ENCODE data around the gene CSF1R. TPM values are rescaled to one million over a fixed set of nuclear protein-coding genes. Genes with fewer than 3 reads are reported as not detected.
"Not testable (repeated sequence)": the region's sequence is repeated elsewhere in the genome, so short reads cannot be mapped to it uniquely, and the experiment has no call there.

CSF1R gene
- total RNA-seq, 1 donor from 2014 or later, result 21.2 TPM

DNA sequence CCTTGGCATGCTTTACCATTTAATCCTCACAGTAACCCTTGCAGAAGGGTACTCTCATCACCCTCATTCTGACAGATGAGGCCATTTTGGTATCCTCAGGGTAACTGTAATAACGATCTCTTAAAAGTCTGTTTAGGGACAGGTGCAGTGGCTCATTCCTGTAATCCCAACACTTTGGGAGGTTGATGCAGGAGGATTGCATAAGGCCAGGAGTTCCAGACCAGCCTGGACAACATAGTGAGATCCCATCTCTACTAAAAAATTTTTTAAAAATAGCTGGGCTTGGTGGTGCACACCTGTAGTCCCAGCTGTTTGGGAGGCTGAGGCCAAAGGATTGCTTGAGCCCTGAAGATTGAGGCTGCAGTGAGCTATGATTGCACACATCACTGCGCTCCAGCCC lies 31.8 kb downstream of the CSF1R start:
- no peak for DNase-seq

- no peak for DNase-seq
Measured at GRCh38 chr5:150053713-150054392, 32.5 kb downstream of the CSF1R start.

DNA sequence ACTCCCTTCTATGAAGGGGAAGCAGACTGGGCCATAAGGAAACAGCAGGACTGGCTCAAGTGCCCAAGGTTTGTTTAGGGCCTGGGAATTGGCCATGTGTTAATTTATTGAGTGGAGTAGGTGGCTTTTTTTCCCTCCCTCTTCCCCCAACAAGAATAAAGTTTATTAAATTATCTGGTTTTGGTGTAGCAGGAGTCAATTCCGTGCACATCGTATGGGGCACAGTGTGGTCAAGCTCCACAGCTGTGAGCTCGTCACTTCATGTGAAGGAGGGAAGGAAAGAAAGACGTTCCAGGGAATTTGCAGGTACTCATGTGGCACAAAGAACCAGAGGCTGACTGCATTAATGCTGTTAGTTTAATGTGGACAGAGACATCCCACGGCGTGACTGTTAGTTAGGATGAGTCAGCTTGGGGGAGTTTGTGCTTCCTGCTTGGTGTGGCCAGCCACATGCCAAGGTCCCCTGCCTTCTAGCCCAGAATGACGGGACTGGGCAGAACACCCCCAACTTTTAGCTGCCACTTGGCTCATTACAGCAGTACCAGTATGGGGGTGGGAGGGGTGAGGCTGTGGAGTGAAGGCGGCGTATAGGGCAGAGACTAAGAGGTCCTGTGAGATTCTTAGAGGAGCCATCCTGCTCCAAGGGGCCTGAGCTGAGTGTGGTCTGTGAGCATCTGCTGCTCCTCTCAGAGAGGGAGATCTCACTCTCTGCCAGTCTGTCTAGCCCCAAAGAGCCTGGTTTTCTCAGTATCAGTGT lies 33.2 kb downstream of the CSF1R start:
- no peak for DNase-seq

DNA sequence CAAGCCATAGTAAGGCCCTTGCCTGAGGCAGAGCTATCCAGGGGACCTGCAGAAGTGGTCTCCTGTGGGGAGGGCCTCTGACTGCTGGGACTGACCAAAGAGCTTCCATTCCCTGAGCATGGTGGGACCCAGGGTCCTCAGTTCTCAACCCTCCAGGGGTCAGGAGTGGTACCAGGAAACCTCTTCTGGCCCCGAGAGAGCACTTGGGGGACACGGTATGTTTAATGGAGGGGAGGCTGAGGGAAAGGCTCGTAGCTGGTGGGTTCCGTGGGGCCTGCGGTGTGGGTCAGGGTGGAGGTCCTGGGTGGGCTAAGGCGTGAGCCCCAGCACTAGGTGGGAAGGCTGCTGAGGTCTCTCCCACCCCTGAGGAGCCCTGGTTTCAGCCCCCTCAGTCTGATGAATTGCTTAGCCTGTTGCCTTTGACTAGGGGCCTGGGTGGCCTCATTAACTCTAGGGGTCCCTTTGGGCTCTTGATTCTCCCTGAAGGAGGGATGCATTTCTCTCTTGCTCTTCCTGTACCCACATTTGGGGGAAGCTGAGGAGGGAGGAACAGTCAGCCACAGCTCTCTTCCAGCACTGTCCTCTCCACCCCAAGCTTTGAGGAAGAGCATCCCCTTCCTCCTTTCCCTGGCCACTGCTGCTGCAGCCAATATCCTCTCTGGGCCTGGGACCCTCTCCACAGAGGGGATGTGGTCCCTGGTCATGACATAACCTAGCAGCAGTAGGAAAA lies 34.0 kb downstream of the CSF1R start:
- no peak for DNase-seq

GRCh38 chr5:150051657-150052195 lies 34.6 kb downstream of the CSF1R start:
- DNase-seq, result no peak

DNA sequence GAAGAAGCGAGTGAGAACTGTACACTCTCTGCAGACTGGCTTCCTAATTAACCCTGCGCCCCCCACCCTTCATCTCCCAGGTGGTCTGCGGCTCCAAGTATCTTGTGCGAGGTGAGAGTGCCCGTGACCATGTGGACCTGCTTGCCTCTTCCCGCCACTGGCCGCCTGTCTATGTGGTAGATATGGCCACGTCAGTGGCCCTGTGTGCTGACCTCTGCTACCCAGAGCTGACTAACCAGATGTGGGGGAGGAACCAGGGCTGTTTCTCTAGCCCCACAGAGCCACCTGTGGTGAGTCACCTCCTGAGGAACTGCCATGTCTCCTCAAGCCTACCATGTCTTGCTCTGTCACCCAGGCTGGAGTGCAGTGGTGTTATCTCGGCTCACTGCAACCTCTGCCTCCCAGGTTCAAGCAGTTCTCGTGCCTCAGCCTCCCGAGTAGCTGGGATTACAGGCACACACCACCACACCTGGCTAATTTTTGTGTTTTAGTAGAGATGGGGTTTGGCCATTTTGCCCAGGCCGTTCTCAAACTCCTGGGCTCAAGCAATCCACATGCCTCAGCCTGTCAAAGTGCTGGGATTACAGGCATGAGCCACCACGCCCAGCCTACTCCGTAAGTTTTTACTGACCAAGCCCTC lies 36.1 kb downstream of the CSF1R start:
- not testable (repeated sequence) for DNase-seq

DNA sequence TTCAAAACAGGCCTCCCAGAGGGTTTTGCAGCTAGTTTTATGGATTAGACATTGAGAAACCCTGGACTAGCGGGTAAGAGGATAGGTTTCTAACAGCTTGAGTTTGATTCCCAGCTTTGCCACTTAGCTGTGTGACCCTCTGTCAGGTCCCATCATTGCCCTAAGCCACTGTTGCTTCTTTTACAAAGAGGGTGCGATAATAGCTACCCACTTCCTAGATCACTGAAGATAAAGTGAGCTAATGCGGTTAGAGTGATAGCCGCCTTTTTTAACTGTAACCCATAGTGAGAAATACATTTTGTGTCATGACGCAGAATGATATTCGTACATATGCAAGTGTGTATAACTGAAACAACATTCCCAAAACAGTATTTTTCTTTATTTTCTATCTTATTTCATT lies 40.3 kb downstream of the CSF1R start:
- no peak for DNase-seq

- no peak for DNase-seq
Measured at GRCh38 chr5:150045549-150045948, 40.8 kb downstream of the CSF1R start.

- DNase-seq, result no peak
Measured at GRCh38 chr5:150044712-150045111, 41.6 kb downstream of the CSF1R start.

GRCh38 chr5:150044329-150044681 lies 42.0 kb downstream of the CSF1R start:
- no peak for DNase-seq

DNA sequence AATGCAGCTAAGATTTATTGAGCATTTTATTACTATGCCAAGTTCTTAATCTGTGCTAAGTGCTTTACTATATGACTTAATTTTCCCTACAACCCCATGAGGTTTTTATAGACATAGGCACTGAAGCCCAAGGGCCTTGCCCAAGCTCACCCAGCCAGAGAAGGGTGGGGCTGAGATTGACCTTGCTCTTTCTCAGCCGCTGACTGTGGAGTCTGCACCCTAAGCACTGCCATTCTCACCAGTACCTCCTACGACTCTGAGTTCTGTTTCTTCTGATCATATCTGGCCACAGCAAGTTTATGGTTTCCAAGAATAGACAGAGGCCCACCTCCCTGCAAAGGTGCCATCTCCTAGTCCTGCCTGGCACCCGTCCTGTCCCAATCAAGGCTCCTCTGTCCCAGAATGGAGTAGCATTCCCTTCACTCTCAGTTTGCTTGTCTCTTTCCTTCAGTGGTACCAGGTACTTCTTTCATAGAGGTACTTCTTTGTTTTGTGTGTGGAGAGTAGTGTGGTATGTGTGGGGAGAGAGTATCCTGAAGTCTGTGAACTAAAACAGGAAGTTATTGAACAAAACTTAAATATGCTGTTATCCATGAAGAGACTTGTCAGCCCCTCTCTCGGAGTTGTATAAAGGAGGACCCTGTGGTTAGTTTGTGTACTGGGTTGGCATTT lies 42.6 kb downstream of the CSF1R start:
- DNase-seq, result no peak

DNA sequence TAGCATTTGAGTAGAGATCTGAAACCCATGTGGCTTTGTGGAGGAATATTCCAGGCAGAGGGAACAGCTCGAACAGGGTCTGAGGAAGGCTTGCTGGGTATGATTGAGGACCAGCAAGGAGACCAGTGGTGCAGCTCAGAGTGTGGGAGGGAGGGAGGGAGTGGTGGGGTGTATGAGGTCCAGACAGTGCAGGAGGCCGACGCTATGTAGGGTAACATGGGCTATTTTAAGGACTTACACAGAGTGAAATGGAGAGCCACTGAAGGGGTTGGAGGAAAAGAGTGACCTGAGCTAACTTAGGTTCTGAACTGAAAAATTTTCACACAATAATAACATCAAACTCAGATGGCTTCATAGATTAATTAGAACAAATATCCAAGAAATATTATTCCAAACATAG lies 43.9 kb downstream of the CSF1R start:
- no peak for DNase-seq

DNA sequence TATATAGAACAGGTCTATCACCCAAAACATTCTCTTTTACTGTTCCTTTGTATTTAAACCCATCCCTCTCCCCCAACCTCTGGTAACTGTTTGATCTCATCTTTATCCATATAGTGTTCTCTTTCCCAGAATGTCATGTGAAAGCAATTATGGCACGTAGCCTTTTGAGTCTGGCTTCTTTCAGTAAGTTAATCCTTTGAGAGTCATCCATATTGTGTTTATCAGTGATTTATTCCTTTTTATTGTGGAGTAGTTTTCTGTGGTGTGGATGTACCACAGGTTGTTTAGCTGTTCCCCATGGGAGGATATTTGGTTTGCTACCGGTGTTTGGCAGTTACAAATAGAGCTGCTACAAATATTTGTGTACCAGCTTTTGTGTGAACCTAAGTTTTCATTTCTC lies 47.8 kb downstream of the CSF1R start:
- peak; percentile 35 for DNase-seq

- DNase-seq, result no peak
Measured at GRCh38 chr5:150036513-150036912, 49.8 kb downstream of the CSF1R start.

DNA sequence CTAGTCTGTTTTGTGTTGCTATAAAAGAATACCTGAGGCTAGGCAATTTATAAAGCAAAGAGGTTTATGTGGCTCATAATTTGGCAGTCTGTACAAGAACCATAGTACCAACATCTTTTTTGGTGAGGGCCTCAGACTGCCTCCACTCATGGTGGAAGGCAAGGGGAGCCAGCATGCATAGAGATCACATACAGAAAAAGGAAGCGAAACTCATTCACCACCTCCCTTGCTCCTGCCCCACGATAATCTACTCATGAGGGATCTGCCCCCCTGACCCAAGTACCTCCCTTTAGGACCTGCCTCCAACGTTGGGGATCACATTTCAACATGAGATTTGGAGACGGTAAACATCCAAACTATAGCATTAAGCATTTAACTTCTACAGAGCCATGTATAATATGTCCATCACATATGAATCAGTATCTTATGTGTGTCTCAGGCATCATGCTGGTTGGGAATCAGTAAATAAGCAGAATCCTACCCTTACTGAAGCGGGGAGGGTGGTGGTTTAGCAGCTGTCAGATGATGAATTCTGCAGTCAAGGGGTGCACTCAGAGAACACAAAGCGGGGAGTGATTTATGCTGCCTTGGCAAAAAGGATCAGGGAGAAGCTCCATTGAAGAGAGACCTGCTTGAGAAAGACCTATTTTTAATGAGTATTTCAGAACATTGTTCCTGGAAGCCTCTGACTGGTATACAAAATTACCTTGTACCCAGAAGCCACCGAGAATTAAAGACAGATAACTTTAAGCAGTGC lies 51.0 kb downstream of the CSF1R start:
- DNase-seq, result no peak

- DNase-seq, result peak; percentile 11
Measured at GRCh38 chr5:150034662-150035061, 51.7 kb downstream of the CSF1R start.

DNA sequence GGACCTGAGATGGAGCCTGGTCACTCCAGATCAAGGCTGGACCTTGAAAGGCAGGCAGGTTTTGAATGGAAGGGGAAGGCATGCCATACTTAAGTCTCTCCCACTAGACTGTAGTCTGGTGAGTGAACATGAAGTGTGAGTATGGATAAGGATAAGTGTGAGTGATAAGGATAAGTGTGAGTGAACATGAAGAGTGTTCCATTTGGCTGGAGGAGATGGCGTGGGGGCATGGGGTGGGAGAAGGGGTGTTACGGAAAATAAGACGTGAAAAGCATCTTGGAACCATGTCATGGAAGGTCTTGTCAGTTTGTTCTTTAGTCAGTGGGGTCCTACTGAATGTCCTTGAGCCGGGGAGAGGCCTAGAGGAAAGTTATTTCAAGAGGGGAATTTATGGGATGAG lies 53.0 kb downstream of the CSF1R start:
- DNase-seq, result no peak

DNA sequence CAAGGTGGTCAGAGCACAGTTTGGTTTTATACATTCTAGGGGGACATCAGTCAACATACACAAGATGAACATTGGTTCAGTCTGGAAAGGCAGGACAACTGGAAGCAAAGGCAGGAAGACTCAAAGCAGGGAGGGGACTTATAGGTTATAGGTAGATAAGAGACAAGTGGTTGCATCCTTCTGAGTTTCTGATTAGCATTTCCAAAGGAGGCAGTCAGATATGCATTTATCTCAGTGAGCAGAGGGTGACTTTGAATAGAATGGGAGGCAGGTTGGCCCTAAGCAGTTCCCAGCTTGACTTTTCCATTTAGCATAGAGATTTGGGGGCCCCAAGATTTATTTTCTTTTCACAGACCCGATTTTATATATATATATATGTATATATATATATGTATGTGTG lies 58.3 kb downstream of the CSF1R start:
- DNase-seq, result not testable (repeated sequence)

GRCh38 chr5:150026682-150027172 lies 59.6 kb downstream of the CSF1R start:
- no peak for DNase-seq

DNA sequence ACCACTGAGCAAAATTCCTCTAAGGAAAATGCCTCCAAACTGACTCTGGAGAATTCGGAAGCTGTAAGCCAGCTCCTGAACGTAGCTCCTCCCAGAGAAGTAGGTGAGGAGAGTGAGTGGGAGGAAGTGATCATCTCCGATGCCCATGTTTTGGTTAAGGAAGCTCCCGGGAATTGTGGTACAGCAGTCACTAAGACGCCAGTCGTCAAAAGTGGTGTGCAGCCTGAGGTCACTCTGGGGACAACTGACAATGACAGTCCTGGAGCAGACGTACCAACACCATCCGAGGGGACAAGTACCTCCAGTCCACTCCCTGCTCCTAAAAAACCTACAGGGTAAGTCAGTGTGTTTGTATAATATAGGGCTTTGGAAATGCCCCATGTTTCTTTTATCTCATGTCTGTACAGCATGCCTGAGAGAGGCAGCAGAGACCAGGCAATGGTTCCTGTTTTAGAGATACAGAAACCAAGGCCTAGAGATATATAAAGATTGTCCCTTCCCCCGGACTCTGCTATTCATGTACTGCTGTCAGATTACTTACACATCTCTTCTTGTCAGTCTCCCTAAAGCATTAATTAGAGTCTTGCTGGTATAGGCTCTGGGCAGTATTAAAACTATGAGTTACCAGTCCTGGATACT lies 61.9 kb downstream of the CSF1R start:
- DNase-seq, result no peak

- DNase-seq, result no peak
Measured at GRCh38 chr5:150023136-150023535, 63.2 kb downstream of the CSF1R start.
